Measurements from ENCODE around the gene SIX2. TPM values are rescaled to one million over a fixed set of nuclear protein-coding genes. Genes with fewer than 3 reads are reported as not detected.
"Not testable (repeated sequence)": the region's sequence is repeated elsewhere in the genome, so short reads cannot be mapped to it uniquely, and the experiment has no call there.

The SIX2 gene
- total RNA-seq, 6 experiments from 2014 or later = not detected

- Mint-ChIP-seq H3K27ac (no peak overlapping the region), H3K27me3 (ENCODE audit: insufficient read depth) (peaks cover 22% of the 10 kb centered on the region), H3K4me1 (ENCODE audit: low read depth) (no peaks in the 10 kb centered on the region), H3K36me3 (ENCODE audit: low read depth) (no peaks in the 10 kb centered on the region), H3K4me3 (no peak overlapping the region), H3K9me3 (no peaks in the 10 kb centered on the region)
- DNase-seq = no peak
- no peak for TF ChIP-seq CTCF (IDR thresholded peaks at IDR 0.05)
Observed at GRCh38 chr2:45040786-45041185, 31.5 kb upstream of the SIX2 start.

- H3K36me3 Mint-ChIP-seq (ENCODE audit: low read depth); H3K4me3 Mint-ChIP-seq; DNase-seq; H3K27ac Mint-ChIP-seq; H3K9me3 Mint-ChIP-seq; H3K4me1 Mint-ChIP-seq (ENCODE audit: low read depth): not testable (repeated sequence)
- H3K27me3 Mint-ChIP-seq (ENCODE audit: insufficient read depth) = peaks cover 21% of the 10 kb centered on the region
Observed at GRCh38 chr2:45039804-45040203, 30.6 kb upstream of the SIX2 start.

DNA sequence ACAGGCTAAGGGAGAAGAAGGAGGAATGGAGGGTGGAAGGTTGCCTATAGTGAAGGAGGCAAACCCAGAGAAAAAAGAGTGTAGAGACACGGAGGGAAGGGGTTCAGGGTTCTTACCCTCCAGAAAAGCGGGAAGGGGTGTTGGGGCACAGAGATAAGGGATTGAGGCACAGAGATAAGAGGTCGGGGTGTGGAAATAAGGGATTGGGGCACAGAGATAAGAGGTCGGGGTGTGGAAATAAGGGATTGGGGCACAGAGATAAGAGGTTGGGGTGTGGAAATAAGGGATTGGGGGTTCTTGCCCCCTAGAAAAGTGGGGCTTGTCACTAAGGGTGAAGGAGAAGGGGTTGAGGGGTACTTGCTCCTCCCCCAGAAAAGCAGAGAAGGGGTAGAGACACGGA lies 29.6 kb upstream of the SIX2 start:
- H3K4me3 Mint-ChIP-seq; H3K36me3 Mint-ChIP-seq (ENCODE audit: low read depth): not testable (repeated sequence)

GRCh38 chr2:45033302-45033701 lies 24.1 kb upstream of the SIX2 start:
- H3K27me3 Mint-ChIP-seq (ENCODE audit: insufficient read depth) = peaks cover 17% of the 10 kb centered on the region
- no peaks in the 10 kb centered on the region for H3K9me3 Mint-ChIP-seq
- H3K4me3 Mint-ChIP-seq = no peak overlapping the region
- H3K27ac Mint-ChIP-seq = no peak overlapping the region
- no peaks in the 10 kb centered on the region for H3K36me3 Mint-ChIP-seq (ENCODE audit: low read depth)
- no peak for TF ChIP-seq CTCF (IDR thresholded peaks at IDR 0.05)
- no peaks in the 10 kb centered on the region for H3K4me1 Mint-ChIP-seq (ENCODE audit: low read depth)
- no peak for DNase-seq

More for the DNA sequence above, 29.6 kb upstream of the SIX2 start:
- not testable (repeated sequence) for H3K27ac Mint-ChIP-seq; H3K9me3 Mint-ChIP-seq; H3K4me1 Mint-ChIP-seq (ENCODE audit: low read depth); DNase-seq
- peaks cover 18% of the 10 kb centered on the region for H3K27me3 Mint-ChIP-seq (ENCODE audit: insufficient read depth)

GRCh38 chr2:45031028-45031427 lies 21.8 kb upstream of the SIX2 start:
- Mint-ChIP-seq H3K4me1 (ENCODE audit: low read depth) (no peaks in the 10 kb centered on the region), H3K27me3 (ENCODE audit: insufficient read depth) (peaks cover 23% of the 10 kb centered on the region), H3K36me3 (ENCODE audit: low read depth) (no peaks in the 10 kb centered on the region), H3K27ac (no peak overlapping the region), H3K4me3 (no peak overlapping the region), H3K9me3 (no peaks in the 10 kb centered on the region)
- no peak for DNase-seq
- no peak for TF ChIP-seq CTCF (IDR thresholded peaks at IDR 0.05)

- peaks cover 23% of the 10 kb centered on the region for H3K27me3 Mint-ChIP-seq (ENCODE audit: insufficient read depth)
- no peak overlapping the region for H3K4me3 Mint-ChIP-seq
- DNase-seq = no peak
- no peaks in the 10 kb centered on the region for H3K36me3 Mint-ChIP-seq (ENCODE audit: low read depth)
- TF ChIP-seq CTCF (IDR thresholded peaks at IDR 0.05) = no peak
- H3K4me1 Mint-ChIP-seq (ENCODE audit: low read depth) = no peaks in the 10 kb centered on the region
- no peaks in the 10 kb centered on the region for H3K9me3 Mint-ChIP-seq
- no peak overlapping the region for H3K27ac Mint-ChIP-seq
Observed at GRCh38 chr2:45030553-45030952, 21.3 kb upstream of the SIX2 start.

- H3K27ac Mint-ChIP-seq = no peak overlapping the region
- no peak for DNase-seq
- H3K4me1 Mint-ChIP-seq (ENCODE audit: low read depth) = peaks cover 8% of the 10 kb centered on the region
- H3K27me3 Mint-ChIP-seq (ENCODE audit: insufficient read depth) = peaks cover 23% of the 10 kb centered on the region
- no peak overlapping the region for H3K4me3 Mint-ChIP-seq
- no peak for TF ChIP-seq CTCF (IDR thresholded peaks at IDR 0.05)
- no peaks in the 10 kb centered on the region for H3K9me3 Mint-ChIP-seq
- no peaks in the 10 kb centered on the region for H3K36me3 Mint-ChIP-seq (ENCODE audit: low read depth)
Observed at GRCh38 chr2:45029215-45029614, 20.0 kb upstream of the SIX2 start.

Measured in HFFc6 (cell line).